Stimulated activated CD8-positive, alpha-beta memory T cell treated with anti-CD3 and anti-CD28 coated beads, Interleukin-15, amount 100 ng/mL, for 4 hours (primary cell): ENCODE measurements around the gene KCNMB4.
A peak's percentile ranks its signal among the peaks of the same experiment; 100 is the strongest.

Experiments
- DNase-seq, 2 donors: peaks; one replicate each; pipeline ENCODE4 v3.0.0-alpha.2; 2020; ENCODE audit warnings: low read depth in 2 of 2

The KCNMB4 gene, protein sequence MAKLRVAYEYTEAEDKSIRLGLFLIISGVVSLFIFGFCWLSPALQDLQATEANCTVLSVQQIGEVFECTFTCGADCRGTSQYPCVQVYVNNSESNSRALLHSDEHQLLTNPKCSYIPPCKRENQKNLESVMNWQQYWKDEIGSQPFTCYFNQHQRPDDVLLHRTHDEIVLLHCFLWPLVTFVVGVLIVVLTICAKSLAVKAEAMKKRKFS

DNA sequence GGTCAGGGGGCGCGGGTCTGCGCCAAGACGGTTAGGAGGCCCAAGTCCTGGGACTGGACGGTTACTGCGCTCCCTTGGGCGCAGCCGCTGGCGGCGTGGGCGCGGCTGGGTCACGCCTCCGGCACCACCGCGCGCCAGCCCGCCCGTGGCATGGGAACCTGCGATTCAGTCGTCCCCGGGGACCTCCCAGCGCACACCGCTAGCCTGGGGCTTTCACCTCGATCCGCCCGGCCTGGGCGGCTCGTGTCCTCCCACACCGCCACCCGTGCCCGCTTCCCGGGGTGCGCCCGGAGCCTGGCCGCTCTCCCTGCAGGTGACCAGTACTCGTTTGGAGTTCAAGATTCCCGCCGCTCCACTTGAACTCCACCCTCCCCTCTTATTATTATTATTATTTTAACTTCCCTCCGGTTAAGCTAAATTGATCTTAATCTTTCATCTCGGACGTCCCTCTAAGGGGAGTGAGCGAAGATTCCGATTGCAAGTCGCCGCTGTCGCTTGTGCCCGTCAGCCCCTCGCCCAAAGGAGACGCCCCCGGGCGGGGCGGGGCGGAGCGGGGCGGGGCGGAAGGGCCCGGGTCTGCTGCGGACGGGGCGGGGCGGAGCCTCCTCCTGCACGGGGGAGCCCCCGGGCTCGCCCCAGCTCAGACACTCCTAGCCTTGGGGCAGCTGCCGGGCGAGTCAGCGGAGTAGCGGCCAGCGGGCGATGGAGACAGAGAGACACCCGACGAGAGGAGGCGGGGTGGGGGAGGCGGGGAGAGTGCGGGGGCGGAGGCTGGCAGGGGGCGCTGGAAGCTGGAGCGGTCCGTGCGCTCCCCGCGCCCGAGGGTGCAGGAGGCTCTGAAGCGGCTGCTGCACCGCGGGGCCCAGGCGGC, at the start of gene KCNMB4:
KCNMB4 (plus strand) TSS at position 643 of the 871 bp plus-strand sequence. CDS start 445 bp downstream, outside the sequence.
- DNase-seq = peak; percentile 39 to 68

DNA sequence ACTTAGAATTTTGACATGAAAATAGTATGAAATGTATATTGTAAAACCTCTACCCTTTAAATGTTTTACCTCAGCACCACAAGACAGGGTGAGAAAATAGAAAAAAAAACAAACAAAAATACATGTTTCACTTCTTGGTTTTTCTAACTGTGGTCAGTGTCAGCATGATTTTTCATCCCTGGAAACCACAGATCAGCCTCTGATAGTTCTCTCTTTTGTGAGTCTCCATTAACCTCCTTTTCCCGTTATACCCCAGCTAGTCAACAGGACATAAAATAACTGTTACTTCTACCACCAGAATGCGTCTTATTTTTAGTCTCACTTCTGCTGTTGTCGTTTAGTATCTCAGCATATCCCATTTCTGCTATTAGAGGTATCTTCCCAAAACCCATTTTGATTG, 48.3 kb upstream of the KCNMB4 start:
- DNase-seq = no peak

DNA sequence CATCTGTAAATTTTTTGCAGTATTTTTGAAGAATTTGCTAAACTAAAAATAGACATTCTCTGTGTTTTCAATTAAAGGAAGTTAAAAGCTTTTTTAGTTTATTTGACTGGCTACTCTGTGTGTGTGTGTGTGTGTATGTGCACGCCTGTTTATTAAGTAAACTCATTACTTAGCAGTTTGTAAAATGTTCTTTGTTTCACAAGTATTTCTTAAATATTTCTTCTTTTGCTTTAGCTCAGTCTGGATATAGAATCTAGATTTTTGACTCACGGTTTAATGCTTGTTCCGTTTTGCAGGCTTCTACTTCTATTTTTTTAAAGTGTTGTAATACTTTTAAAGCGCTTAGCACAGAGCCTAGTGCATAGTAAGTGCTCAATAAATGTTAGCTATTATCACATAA, 46.5 kb upstream of the KCNMB4 start:
- DNase-seq = no peak

DNA sequence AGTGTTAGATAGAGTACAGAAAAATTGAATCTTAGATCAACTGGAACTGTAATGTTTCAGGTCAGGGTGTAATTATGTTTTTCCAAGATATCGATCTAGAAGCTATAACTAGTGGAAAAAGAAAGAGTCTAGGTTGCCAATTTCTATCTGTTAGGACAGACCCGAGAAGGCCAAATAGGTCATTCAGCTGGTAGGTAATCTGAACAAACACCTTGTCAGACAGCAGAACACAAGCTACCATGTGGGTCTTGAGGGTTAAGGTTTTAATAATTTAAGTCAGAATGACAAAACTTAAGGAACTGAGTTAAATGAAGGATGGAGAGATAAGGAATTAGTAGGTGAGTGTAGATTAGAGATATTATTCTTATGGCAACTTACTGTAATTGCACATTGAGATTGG, 44.9 kb upstream of the KCNMB4 start:
- DNase-seq = no peak

DNA sequence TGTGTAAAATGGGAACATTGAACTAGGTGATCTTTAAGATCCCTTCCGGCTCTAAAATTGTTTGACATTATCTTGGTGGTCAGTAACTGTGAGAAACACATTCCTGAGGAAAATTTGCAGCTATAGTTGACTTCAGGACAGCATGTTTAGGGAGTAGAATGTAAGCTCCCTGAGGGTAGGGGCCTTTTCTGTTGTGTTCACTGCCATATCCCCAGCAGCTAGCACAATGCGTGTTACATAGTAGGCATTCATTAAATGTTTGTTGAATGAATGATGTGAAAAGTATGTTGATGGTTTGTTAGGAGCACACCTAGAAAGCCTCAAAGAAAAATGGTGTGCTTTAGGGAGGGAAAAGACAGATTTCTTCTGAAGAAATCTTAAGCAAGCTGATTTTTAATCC, 38.5 kb upstream of the KCNMB4 start:
- no peak for DNase-seq

DNA sequence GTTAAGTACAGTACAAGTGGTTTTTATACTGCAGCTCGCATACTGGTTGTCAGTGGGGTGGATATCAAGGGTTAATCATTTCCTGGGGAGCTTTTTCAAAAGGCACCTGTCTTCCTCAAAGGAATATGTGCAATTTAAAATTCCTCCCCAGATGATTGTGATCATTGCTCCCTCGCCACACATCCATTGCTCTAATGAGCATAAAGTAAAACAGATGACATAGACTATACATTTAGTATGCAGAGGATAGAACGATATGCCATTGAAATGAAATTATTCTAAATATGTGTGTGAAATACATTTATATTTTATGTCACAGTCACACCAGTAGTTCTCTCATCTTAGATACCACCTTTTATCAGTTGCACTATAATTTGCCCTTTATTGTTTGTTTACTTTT, 36.4 kb upstream of the KCNMB4 start:
- no peak for DNase-seq

DNA sequence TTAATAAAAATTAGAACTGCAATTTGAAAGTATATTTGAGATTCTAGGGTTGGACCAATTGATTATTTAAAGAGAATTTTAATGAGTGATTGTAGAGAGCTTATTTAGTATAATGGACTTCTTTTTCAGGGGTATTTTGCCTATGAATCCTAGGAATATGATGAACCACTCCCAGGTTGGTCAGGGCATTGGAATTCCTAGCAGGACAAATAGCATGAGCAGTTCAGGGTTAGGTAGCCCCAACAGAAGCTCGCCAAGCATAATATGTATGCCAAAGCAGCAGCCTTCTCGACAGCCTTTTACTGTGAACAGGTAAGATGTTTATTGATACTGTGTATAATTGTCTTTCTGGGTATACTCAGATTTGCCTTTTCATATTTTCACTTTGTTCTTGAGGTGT, 35.9 kb upstream of the KCNMB4 start:
- no peak for DNase-seq

DNA sequence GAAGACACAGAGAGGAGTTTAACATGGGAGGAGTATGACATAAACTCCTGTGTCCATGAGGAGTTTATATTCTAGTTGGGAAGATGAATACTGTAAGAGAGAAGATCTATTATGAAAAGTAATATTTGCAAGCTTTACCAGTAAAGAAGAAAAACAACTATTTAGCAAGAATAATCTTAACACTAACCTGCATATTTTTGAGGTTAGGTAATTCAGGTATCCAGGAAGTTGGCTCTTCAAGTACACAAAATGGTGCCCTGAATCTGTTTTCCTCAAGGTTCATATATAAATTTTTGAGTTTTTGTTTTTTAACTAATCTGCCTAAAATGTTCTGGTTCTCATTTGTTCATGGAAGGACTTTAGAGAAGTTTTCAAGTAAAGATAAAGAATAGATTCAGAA, 33.9 kb upstream of the KCNMB4 start:
- no peak for DNase-seq

DNA sequence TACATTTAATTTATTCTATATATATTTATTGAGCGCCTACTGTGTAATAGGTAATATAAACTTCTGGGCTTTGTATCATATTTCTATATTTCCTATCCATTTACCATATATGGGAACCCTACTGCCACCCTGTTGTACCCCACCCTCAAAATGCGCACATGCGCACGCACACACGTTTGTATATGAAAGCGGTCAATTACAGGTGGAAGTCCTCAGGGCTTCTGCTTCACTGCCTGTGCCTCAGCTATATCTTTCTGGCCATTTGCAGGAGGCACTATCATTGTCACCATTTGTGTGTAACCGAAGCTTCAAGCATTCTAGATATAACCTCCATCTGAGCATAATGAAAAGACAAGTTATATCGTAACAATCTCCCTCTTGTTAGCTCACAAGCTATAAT, 31.3 kb upstream of the KCNMB4 start:
- no peak for DNase-seq

DNA sequence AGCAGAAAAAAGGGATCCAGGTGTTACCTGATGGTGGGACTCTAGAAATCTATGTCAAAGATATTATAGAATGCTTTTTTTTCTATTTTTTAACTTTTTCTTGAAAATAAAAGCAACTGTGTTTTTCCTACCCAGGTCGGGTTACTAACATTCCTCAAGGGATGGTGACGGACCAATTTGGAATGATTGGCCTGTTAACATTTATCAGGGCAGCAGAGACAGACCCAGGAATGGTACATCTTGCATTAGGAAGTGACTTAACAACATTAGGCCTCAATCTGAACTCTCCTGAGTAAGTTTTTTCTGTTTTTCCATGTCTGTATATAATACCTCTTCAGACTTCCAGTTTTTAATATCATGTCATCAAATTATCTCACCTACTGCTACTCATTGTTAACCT, 27.6 kb upstream of the KCNMB4 start:
- DNase-seq = no peak

DNA sequence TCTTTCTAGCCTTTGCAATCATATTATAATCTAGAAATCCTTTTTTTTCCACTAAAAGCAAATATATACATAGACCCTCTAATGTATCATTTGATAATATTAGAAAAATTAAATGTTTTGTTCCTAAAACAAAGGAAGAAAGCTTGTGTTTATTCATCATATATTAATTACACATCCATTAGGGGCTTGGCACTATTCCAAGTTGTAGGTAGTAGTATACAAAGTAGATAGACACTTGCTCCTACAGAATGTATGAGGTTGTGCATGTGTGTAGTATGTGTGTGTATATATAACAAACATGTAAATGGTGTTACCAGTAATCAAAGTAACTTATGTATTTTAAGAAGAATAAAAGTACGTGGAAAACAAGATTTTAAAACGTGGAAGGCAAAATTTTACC, 15.0 kb upstream of the KCNMB4 start:
- DNase-seq = no peak

DNA sequence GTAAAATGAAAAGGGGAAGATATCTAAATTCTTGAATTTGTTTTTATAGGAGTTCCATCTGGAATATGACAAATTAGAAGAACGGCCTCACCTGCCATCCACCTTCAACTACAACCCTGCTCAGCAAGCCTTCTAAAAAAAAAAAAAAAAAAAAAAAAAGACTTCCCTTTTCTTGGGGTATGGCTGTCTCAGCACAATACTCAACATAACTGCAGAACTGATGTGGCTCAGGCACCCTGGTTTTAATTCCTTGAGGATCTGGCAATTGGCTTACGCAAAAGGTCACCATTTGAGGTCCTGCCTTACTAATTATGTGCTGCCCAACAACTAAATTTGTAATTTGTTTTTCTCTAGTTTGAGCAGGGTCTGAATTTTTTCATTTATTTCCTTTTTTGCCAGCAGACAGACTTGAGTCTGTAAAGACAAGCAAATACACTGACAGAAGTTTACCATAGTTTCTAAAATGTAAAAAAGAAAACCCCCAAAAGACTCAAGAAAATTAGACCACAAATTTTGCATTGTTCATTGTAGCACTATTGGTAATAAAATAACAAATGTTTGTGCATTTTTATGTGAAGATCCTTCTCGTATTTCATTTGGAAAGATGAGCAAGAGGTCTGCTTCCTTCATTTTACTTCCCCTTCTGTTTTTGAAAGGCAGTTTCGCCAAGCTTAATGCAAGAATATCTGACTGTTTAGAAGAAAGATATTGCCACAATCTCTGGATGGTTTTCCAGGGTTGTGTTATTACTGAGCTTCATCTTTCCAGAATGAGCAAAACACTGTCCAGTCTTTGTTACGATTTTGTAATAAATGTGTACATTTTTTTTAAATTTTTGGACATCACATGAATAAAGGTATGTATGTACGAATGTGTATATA, 12.1 kb upstream of the KCNMB4 start:
- no peak for DNase-seq

DNA sequence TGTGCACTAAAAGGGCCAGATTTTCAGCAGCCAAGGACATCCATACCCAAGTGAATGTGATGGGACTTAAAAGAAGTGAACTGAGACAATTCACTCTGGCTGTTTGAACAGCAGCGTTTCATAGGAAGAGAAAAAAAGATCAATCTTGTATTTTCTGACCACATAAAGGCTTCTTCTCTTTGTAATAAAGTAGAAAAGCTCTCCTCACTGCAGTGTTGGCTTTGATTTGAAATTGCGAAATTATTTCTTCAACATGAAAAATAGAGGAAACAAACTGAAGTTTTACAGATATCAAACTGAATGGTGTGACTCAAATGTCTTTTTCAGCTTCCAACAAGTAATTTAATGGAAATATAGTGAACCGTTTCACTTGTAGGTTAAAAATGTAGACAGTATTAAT, 11.3 kb upstream of the KCNMB4 start:
- no peak for DNase-seq

DNA sequence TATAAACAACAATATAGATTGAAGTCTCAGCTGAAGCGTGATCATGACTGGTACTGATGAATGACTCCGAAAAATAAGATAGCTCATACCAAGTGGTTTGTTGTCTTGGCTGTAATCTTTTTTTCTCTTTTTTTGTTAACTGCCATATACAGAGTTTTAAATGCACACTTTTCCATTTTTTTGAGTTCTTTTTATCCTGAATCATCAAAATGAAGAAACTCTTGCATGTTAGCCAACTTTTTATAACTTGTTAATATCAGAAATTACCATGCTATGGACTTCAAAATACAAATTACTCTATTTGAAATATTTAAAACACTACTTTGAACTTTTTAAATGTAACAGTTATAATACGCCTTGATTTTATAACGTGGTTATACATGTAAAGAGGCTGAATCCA, 10.1 kb upstream of the KCNMB4 start:
- no peak for DNase-seq

DNA sequence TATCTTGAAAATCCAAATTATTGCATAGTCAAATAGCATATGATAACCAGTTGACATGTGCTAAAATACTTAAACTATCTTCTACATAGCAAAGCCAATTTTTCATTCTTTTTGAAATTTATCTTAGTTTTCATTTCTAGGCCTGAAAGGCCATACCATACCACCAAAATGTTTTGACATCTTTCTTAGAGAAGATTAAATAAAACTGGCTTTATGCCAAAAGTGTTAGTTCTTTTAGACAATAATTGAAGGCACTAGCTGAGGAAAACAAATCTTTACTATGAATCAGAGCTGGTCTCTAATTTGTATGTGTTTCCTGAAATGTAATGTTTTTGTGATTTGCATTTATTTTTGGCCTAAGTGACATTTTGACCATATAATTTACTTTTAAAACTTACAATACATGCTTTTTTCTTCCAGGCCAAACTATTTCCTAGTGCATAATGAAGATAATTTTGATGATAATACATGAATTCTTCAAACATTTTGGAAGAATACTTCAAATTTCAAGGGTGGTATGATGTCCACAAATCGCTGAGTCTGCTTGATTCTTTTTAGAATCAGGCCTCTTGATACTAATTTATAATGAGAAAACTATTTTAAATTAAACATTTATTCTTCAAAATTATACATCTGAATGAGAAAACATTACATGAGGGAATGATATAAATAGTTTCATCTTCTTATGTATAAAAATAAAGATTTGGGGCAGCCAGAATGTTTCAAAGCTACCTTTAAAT, 6.5 kb upstream of the KCNMB4 start:
- DNase-seq = no peak

DNA sequence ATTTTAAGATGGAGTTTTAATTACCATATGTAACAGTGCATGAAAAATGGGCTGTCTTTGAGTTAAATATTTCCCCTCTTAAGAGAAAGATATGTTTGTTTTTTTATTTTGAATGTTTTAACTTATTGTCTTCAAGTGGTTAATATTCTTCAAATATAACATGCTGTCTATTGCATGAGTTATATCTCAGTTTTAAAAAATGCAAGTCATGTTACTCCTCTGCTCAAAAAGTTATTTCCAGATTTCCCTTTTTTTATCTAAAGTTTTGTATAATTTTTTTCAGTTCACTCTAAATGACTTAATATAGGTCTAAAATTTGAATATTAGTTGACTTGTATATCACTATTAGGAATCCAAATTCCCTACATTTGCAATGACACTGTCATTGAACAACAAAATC, 5.9 kb upstream of the KCNMB4 start:
- DNase-seq = no peak

DNA sequence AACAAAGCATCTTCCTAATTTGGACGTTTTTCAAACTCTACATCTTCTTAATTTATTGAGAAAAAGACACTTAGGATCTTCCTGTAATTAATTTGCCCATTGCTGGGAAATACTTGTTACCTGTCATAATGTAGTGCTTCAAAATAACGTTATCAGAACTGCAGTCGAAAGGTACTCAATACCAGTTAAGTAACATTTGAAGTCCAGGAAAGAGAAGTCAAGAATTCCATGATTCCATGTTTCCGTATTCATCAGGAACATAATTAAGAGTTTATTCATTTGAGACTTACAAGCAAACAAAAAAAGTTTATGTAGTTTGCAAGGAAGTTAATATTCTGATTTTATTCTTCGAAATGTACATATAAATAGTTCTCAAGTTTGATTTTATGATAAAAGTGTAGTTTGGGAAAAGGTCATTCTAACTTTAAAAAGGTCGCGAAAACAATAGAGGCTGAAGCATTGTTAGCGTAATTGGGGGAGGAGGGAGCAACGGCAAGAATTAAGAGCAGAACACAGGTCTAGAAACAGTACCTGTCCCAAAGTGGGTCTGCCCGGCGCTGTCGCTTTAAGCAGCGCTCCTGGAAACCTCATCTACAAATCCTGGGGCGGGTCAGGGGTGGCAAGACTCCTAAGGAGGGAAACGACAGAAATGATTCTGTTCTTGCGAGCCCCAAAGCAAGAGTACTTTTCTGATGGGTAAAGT, 1.2 kb upstream of the KCNMB4 start:
- DNase-seq = no peak

DNA sequence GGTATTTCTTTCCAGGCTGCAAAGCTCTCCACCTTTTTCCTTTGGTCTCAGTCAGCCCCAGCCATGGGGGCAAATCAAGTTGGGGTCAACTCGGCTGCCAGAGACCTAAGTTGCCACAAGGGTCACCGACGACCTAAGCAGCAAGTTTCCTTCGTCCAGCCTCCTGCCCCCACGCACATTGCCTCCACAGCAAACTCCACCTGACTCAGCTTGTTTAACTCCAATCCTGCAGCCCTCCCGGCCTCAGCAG, 767 bp upstream of the KCNMB4 start:
- DNase-seq = no peak

DNA sequence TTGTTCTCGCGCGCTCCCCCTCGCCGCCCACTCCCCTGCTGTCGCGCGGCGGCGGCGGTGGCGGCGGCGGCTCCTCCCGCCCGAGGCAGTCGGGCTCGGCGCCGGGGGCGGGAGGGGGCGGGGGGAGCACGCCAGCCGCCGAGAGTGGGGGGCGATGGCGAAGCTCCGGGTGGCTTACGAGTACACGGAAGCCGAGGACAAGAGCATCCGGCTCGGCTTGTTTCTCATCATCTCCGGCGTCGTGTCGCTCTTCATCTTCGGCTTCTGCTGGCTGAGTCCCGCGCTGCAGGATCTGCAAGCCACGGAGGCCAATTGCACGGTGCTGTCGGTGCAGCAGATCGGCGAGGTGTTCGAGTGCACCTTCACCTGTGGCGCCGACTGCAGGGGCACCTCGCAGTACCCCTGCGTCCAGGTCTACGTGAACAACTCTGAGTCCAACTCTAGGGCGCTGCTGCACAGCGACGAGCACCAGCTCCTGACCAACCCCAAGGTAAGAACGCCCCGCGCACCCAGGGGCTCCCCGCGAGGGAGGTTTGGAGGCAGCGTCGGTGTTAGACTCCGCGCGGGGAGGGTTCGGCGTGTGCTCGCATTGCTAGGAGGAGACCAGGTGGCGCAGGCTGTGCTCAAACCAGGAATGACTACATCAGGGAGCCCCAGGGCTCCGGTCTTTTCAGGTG, 629 bp downstream of the KCNMB4 start:
- DNase-seq = peak; percentile 27 to 40

DNA sequence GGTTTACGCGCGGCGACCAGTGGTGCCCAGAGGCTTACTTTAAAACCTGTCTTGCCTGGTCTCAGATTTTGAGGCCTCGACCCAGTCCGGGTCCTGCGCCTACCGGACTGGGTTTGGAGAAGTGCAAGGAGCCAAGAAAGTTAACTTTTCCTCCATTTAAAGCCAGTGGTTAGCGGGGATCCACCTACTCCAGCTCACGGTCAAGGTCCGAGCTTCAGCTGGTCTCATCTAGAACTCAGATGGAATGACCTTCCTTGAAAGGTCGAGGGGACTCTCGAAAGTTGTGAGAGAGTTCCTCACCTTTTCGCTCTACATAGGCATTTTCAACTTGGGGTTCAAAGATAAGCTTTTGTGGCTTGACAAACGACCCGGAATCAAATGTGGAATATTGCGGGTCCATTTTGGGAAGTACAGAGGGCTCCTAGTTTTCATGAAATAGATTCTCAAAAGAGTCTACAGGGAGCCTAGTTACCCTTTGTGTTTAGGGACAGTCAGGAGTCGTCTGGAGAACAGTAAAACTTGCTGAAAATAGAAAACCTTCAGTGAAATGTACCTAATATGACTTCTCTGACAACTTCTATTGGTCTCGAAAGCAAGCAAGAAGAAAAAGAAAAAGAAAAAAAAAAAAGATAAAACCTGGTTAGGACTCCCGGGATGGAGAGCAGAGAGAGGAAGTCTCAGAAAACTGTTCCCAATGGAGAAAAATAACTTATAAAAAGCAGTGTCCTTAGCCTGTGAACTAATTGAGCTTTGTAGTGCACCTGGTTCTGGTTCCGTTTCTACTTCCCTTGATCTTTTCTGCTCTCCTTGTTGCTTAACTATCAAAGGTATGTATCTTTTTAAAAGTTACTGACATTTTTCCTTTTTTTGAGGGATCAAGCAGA, 1.4 kb downstream of the KCNMB4 start:
- no peak for DNase-seq
